ENCODE data around the gene PLCB3.
"Not testable (repeated sequence)": the region's sequence is repeated elsewhere in the genome, so short reads cannot be mapped to it uniquely, and the experiment has no call there.

Gene PLCB3

DNA sequence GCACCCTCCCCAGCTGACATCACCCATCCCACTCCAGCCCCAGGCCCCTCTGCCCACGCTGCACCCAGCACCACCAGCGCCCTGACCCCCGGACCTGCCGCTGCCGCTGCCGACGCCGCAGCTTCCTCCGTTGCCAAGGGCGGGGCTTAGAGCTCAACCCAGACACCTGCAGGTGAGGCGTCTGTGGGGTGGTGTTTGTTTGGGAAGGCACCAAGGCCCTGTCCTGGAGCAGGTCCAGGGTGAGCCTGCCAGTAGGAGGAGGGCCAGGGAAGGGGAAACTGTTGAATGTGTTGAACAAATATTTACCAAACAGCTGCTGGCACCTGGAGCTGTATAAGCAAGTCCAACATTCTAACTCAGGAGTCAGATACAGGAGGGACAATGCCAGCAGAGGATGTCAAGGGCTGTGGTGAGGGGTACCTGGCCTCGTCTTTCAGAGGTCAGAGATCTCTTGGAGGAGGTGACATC, 13.8 kb upstream of the PLCB3 start:
- DNase-seq (ENCODE audit: low read depth in 2 of 2) = no peak

DNA sequence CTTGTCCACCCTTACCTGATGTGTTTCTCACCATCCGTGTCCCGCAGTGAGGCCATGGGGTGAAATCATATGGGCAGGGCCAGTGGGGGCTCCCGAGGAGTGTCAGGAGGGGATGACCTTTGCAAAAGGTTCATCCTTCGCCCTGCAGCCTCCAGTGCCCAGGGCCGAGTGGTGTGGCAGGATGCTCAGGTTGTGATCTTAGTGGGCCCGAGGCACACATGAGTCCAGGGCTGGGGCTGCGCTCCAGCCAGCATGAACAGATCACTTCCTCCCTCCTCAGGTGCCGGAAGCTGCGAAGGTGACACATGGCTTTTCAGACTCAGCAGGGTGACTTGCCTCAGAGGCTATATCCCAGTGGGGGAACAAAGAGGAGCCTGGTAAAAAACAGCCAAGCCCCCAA, 13.3 kb upstream of the PLCB3 start:
- DNase-seq (ENCODE audit: low read depth in 2 of 2) = no peak

- DNase-seq (ENCODE audit: low read depth in 2 of 2) = no peak
Observed at GRCh38 chr11:64238999-64239398, 12.3 kb upstream of the PLCB3 start.

- DNase-seq (ENCODE audit: low read depth in 2 of 2) = no peak
Observed at GRCh38 chr11:64239662-64240434, 11.5 kb upstream of the PLCB3 start.

GRCh38 chr11:64240435-64241240, 10.7 kb upstream of the PLCB3 start, which contains the start of gene FKBP2:
Gene FKBP2, plus strand, starts transcription at chr11:64241095. Its CDS starts 1,293 bp downstream, at chr11:64242388.
- DNase-seq (ENCODE audit: low read depth in 2 of 2) = peak; percentile 92 to 94

DNA sequence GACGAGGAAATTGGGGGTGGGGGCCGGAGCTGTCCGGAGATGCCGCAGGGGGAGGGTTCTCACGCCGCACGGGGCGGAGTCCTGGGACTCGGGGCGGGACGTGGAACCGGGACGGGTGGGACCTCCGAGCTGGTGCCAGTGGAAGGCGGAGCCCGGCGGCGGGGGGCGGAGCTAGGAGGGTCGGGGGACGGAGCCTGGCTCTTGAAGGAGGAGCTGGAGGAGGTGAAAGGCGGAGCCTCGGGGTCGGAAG, 10.2 kb upstream of the PLCB3 start:
- peak; percentile 99 for DNase-seq (ENCODE audit: low read depth in 2 of 2)

- no peak for DNase-seq (ENCODE audit: low read depth in 2 of 2)
Observed at GRCh38 chr11:64241491-64242374, 9.6 kb upstream of the PLCB3 start.

GRCh38 chr11:64243236-64243854, 8.0 kb upstream of the PLCB3 start:
- no peak for DNase-seq (ENCODE audit: low read depth in 2 of 2)

DNA sequence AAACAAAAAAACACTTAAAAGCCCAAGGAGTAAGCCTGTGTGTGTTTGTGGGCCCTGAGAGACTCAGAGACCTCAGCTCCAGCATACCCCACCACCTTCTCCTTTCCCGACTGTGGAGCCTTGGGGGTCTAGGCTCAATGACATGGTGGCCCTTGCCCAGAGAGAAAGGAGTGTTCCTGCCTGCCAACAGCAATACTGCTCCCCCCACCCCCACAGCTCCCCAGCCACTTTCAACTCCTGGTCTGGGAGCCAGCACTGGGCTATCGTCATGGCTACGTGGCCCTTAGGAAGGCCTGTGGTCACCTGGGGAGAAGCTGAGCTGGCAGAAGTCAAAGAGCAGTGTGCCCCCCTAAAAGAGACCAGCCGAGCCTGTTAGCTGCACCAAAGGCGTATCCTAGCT, 7.2 kb upstream of the PLCB3 start:
- no peak for DNase-seq (ENCODE audit: low read depth in 2 of 2)

- no peak for DNase-seq (ENCODE audit: low read depth in 2 of 2)
Observed at GRCh38 chr11:64244966-64245365, 6.4 kb upstream of the PLCB3 start.

GRCh38 chr11:64245401-64245796, 5.9 kb upstream of the PLCB3 start:
- no peak for DNase-seq (ENCODE audit: low read depth in 2 of 2)

- no peak for DNase-seq (ENCODE audit: low read depth in 2 of 2)
Observed at GRCh38 chr11:64245797-64246620, 5.3 kb upstream of the PLCB3 start.

- not testable (repeated sequence) for DNase-seq (ENCODE audit: low read depth in 2 of 2)
Observed at GRCh38 chr11:64246621-64246870, 4.8 kb upstream of the PLCB3 start.

DNA sequence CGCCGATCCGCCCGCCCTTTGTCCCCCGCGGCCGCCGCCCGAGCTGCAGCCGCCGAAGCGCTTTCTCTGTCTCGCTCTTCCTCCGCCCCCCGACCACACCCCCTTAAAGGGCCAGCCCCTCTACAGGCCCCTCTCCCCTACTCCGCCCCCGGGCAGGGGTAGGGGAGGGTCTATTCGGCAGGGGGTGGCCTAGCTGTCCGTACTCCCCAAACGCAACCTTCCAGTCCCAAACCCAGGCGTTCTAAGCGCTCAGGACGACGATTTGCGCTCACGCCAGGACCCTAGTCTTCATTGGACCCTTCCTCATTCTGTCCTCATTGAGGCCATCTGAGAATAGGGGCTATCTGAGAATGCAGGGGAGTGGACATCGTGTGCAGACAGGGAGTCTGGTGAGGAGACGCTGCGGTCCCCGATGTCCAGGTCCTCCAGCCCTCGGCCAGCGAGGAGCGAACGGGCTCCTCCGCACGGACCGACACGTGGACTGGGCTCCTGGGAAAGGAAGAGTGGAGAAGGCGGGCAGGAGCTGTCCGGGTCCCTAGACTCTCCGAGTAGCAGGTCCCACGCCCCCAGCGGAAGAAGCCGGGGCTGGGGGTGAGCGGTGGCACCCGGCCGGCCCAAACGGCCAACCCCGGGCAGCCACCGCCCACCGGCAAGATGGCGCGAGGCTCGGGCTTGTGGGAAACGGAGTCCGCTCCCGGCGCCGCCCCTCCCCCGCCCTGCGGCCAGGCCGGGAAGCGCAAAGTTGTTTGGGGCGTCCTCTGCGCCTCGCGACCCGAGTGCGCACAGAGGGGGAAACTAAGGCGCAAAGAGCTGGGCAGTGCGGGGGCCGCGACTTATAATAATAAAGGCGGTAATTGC, 4.2 kb upstream of the PLCB3 start, which contains the start of gene PPP1R14B:
TSS of gene PPP1R14B (minus strand) at position 73 of the 858 bp plus-strand sequence. CDS start 270 bp downstream, outside the sequence.
- no peak for DNase-seq (ENCODE audit: low read depth in 2 of 2)

- no peak for DNase-seq (ENCODE audit: low read depth in 2 of 2)
Observed at GRCh38 chr11:64247729-64248531, 3.4 kb upstream of the PLCB3 start.

DNA sequence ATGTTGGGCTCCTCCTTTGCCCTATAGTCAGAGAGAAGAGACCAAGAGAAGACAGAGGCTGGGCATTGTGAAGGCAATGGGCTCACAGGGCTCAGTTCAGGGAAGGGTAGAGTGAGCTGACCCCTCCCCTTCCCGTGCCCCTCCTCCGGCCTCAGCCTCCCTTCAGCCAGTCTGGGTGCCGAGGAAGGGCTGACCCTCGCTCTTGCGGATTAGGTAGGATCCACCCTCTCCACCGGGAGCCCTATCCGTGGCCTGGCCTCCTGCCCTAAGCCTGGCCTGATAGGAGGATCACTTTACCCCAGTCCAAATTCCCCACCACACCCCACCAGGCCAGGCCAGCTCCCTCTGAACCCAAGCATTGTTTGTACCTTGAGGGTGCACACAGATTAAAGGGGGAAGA, 2.8 kb upstream of the PLCB3 start:
- DNase-seq (ENCODE audit: low read depth in 2 of 2) = no peak

- no peak for DNase-seq (ENCODE audit: low read depth in 2 of 2)
Observed at GRCh38 chr11:64249038-64249437, 2.3 kb upstream of the PLCB3 start.

- DNase-seq (ENCODE audit: low read depth in 2 of 2) = no peak
Observed at GRCh38 chr11:64249563-64250414, 1.5 kb upstream of the PLCB3 start.

All from stimulated activated CD8-positive, alpha-beta memory T cell treated with anti-CD3 and anti-CD28 coated beads, Interleukin-7, amount 100 ng/mL, for 1 hour (primary cell).